HG03060 (cell line): ENCODE data around the gene TM4SF1.
A peak's percentile ranks its signal among the peaks of the same experiment; 100 is the strongest.

ENCODE experiments used
- ATAC-seq: cut with Tn5 transposase; IDR thresholded peaks from one replicate; pipeline ENCODE4 v1.9.1; 2021; ENCODE audit warnings: low read depth, moderate number of reproducible peaks; ENCODE audit not compliant: unreplicated experiment

Gene TM4SF1

DNA sequence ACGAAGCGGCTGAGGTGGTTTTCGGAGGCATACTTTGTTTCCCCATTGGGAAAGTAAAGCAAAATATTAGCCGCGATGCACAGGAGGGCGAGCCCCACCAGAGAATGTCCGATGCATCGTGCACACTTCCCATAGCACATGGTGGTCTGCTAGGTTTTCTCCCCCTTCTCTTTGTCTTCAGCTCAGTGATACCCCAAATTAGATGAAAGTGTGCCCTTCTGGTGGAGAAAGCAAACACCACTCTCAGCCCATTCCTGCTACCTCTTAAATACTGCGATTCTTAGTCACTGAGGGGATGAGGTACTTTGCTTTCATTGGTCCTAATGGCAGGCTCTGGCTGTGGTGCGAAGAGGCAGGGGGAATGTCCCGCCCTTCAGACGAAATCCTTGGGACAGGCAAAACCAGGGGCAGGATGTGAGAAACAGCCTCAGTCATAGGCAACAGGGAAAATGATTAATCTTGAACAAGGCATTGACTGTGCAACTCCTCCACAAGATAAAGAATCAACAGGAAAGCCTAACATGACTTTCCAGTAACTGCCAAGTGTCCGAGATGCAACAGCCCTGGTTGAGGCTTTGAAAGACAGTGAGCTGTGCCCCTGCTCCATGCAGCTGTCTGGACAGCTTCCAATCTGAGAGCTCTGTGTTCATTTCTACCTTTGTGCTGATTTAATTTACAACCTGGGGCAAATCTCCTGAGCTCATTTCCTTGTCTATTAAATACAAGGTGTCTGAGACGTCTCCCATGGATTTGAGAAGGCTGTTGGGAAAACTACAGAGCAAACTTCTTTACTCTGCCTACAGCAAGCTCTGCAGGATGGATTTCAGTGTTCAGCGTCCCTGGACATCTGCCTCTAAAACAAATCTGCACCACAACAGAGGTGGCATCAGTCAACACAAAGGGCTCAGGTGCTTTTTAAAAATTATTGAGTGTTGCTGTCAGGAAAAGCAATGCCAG is at the start of gene TM4SF1:
Gene TM4SF1 (minus strand): TSS at position 242 of the 957 bp plus-strand sequence. CDS start 102 bp downstream, at position 140.
- no peak for ATAC-seq

DNA sequence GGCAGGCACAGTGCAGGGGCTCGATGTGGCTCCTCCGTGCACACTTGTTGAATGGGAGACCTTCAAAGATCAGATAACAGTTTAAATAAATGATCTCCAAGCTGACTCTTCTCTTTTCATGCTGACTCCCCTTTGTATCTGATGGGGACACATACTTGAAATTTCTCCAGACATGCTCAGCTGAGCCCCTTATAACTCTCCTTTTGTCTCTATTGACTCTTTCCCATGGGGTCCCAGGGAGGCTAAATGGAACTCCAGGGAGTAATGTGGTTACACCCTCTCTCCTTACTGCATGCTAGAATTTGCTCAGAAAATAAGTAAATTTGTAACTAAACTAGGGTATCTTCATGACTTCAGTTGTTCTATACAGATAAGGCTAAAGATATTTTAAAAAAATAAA is 48.9 kb upstream of the TM4SF1 start:
- ATAC-seq = no peak

GRCh38 chr3:149424918-149425317 is 47.5 kb upstream of the TM4SF1 start:
- ATAC-seq = no peak

DNA sequence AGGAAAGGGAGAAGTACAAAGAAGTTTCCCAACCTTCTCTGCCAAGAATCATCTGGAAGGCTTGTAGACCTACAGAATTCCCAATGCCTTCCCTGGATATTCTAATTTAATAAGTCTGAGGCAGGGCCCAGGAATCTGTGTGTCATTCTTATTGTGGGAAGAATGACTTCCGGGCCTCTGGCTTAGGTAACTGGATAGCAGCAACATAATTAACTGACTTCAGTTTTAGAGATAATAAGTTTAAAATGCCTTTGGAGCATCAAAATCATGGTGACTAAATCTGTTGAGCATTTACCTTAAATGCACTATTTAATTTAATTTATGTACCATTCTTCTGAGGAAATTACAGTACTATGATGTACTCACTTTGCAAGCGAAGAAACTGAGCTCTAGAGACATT is 44.3 kb upstream of the TM4SF1 start:
- ATAC-seq = no peak

GRCh38 chr3:149419816-149420215 is 42.4 kb upstream of the TM4SF1 start:
- ATAC-seq = no peak

GRCh38 chr3:149417727-149418126 is 40.3 kb upstream of the TM4SF1 start:
- ATAC-seq = no peak

DNA sequence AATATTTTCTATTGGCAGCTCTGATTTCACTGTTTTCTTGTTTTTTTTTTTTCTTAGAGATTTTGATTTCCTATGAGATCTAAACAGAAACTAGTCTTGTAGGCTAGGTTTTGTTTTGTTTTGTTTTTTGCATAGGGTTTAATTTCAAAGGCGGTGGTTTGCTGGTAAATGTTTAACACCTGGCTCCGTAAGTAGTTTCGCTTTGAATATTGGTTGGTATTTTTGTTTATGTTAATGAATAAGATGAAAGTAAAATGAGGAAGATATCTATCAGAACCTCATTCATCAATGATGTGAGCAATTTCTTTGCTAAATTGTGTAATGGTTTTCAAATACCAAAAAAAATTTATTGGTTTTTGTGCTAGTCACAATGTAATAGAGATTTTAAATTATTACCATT is 39.7 kb upstream of the TM4SF1 start:
- peak; percentile 92 for ATAC-seq

DNA sequence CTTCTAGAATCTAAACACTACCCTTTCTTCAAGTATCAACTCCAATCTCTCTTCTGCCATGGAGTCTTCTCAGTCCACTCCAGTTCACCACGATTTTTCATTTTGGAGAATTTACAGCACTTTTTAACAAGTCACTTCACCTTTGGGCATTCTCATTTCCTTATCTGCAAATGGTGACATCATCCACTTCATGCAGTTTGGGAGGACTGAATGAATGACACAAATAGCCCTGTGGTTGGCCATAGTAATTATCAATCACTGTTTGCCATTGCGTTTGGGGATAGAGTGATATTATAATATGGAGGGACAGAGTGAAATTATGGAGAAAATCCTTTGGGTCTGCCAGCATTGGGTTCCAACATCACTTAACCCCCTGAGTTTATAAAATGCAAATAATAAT is 38.0 kb upstream of the TM4SF1 start:
- no peak for ATAC-seq

DNA sequence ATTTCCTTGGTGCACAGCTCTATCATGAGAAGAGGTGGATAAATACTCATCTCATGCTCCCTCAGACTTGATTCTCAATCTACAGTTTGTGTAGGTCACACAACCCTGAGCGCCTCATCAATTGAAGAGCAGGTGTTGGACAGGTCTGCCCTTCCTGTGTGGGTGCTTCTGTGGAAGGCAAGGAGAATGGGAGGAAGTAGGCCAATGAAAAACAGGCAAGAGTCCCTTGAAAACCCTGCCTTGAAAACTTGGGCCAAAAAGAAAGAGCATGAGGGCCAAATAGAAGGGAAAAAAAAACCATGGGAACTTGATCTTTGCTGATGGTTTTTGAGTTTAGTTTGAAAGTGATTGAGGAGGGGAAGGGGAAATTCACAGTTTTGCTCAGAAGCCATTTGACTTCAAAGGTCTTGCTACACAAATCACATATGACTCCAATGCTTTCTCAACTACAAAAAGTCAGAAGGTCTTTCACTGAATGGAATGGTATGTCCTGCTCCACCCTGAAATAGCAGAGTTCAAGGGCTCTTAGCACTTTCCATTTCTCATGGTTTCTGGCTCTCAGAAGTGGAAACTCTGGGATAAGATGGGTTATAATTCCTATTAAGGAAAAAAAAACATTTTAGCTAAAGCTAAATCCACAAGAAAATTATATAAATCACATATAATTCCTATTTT is 37.2 kb upstream of the TM4SF1 start:
- ATAC-seq = no peak

- ATAC-seq = no peak
These were observed 34.1 kb upstream of the TM4SF1 start for GRCh38 chr3:149411583-149411982.

DNA sequence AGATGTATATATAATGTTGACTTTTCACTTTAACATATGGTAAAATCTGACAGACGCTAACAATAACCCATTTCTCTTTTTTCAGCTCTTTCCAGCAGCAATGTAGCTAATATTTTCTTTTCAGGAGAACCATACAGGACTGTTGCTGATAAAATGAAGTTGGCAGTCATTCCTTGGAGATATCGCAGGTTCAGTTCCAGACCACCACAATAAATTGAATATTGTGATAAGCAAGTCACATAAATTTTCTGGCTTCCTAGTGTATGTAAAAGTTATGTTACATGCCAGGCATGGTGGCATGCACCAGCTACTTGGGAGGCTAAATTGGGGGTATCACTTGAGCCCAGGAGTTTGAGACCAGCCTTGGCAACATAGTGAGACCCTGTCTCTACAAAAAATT is 31.9 kb upstream of the TM4SF1 start:
- ATAC-seq = no peak

DNA sequence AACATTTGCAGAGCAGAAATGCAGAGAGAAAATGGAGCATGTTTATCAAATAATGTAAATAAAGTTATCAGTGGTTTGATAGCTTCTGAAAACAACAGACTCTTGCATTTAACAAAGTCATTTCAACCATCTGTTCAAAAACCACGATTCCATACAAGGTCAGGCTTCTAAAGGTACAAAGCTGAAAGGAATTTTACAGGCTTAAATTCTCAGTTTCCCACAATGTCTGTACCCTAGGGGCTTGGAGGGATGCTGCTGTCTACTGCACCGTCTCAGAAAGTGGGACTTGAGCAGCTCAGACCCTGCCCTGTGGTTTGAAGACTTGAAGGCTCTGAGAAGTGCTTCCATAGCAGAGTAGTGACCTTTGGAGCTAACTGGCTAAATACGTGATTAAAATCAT is 30.4 kb upstream of the TM4SF1 start:
- ATAC-seq = no peak

DNA sequence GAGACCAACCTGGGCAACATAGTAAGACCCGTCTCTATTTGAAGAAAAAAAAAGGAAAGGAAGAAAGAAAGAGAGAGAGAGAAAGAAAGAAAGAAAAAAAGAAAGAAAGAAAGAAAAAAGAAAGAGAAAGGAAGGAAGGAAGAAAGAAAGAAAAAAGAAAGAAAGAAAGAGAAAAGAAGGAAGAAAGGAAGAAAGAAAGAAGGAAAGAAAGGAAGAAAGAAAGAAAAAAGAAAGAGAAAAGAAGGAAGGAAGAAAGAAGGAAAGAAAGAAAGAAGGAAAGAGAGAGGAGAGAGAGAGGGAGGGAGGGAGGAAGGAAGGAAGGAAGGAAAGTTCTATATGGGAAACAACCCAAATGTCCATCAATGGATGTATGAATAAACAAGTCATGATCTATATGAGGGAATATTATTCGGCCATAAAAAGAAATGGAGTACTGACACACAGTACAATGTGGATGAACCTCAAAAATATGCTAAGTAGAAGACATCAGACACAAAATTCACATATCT is 28.8 kb upstream of the TM4SF1 start:
- no peak for ATAC-seq

- ATAC-seq = no peak
These were observed 26.0 kb upstream of the TM4SF1 start for GRCh38 chr3:149403443-149403842.

- ATAC-seq = no peak
These were observed 25.0 kb upstream of the TM4SF1 start for GRCh38 chr3:149402481-149402880.

DNA sequence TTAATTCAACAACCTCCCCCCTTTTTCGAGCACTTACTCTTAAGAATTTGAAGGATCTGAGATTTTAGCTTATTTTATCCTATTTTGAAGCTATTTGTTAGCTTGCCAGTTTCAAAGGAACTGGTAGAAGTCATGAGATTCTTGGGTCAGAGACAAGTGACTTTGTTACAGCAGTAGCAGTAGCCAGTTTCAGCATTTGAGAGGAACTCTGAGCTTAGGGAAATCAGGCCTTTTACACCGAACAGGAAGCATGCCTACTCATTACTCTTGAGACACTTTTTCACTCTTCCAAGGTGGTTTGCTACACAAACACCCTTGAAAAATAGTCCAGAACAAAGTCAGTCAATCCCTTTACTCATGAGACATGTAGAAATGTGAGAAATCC is 24.5 kb upstream of the TM4SF1 start:
- no peak for ATAC-seq

DNA sequence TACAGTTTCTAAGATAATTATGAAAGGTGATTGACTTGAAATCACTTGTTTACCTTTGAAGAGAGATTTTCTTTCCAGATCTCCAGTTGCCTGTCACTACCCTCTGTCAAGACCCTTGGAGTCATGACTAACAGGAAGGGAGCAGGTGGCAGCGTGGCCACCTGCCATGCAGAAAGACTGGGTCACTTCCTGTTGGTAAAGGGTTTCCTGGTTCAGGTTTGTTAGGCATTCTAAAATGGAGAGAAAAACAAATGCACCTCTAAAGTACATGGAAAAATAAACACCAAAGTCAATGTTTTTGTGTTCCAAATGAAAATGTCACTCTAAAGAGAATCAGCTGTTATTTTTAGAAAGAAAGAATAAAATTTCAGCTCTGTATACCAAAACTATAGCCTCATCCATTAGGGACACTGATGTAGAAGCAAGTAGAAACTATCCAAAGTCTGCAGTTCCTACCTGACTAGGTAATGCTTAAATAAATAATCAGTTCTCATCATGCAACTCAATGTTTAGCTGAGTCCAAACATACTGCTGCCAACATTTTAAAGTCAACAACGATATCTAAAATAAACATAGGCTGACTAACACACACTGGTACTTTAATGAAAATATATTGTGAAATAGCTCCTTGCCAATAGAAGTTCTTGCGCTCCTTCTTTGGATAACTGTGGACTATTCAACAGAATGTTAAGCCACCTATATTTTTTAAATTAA is 23.9 kb upstream of the TM4SF1 start:
- no peak for ATAC-seq

DNA sequence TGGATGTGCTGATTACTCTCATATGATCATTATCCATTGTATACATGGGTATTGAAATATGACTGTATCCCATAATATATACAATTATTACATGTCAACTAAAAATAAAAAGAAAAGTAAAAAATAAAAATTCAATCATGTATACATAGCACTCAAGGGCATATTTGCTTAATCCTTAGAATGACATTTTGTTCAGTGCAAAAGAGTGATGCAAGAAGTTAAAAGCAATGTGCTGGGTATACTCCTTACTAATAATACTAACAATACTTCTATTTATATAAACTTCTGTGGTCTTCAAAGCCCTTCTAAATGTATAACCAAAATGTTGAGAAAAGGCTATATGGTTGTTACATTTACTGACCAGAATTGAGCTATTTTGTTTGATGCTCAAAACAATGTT is 23.2 kb upstream of the TM4SF1 start:
- ATAC-seq = no peak

DNA sequence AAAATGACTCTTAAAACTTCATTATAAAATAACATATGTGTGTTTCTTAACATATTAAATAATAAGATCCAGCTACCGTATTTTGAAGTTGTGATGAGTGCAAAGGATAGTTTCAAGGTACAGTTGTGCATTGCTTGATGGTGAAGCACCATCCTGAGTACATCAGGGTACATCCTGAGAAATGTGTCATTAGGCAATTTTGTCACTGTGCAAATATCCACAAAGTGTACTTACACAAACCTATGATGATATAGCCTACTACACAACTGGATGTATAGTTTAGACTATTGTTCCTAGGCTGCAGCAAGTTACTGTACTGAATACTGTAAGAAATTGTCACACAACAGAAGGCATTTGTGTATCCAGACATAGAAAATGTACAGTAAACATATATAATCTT is 20.8 kb upstream of the TM4SF1 start:
- no peak for ATAC-seq

DNA sequence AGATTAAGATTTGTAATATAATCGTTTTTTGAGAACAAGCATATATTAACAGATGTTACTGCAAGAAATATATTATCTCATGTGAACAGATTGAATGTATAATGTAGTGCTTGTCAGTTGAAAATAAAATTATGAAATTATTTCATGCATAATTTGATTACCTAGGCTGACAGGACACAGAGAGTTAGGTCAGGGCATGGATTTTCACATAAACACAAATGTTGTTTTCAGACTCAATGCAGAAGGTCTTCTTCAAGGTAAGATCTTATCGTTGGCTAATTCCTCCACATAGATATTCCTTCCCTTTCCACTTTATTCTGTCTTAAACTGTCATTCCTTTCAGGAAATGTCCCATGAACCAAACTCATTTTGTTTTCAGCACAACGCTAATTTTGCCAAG is 20.1 kb upstream of the TM4SF1 start:
- ATAC-seq = no peak

DNA sequence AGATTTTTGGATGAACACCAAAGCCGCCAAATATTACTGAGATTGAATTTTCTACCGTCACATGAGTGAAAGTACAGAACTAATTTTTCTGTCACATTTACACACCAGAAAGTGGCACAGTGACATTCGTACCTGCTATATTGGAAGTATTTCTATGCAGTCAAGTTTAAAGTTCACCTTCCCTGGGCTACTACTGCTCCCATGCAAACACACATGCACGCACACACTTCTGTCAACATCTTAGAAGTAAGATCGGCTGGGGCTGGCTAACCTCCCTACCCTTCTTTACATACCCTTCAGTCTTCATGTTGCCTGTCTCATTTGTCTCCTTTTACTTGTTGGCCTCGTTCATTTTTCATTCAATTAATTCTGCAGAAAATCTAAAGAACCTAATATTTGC is 19.0 kb upstream of the TM4SF1 start:
- no peak for ATAC-seq
